Endothelial cell of umbilical vein (primary cell): ENCODE data around the gene PTPRT. TPM values are rescaled to one million over a fixed set of nuclear protein-coding genes. Genes with fewer than 3 reads are reported as not detected.

Source experiments
- BruUV-seq: library from RNA; stranded (reverse); fragments of 400-500 nt; replicated peaks from 2 replicates; lab custom pipeline; 2021; lab: Mats Ljungman, UMichigan
- CTCF ChIA-PET: fragments of 300-600, 350-600 bp; sonication (Branson Sonifier 250); formaldehyde crosslinking; loops from one replicate; lab custom pipeline; 2021; ENCODE audit warnings: antibody characterized with exemption, inconsistent platforms; lab: Charles Lee
- POLR2A ChIA-PET: fragments of 300-600, 350-600 bp; sonication (Branson Sonifier 250); formaldehyde crosslinking; loops from one replicate; lab custom pipeline; 2021; ENCODE audit warnings: antibody characterized with exemption, inconsistent platforms; lab: Charles Lee
- DNase-seq: peaks from one replicate; pipeline ENCODE4 v3.0.0-alpha.2; 2011; ENCODE audit warnings: low read depth, low spot score
- FAIRE-seq: peaks from 2 replicates; lab custom pipeline; 2011; peaks lifted over from hg19 to GRCh38; lab: Jason Lieb, UNC
- H2AFZ ChIP-seq: 2 replicates; pipeline ENCODE4 v1.6.0; 2012; ENCODE audit warnings: low read depth, low read length, control low read depth, inconsistent platforms
- H3K27ac ChIP-seq: 2 replicates; pipeline ENCODE4 v1.5.1; 2011; ENCODE audit warnings: low read depth, mild to moderate bottlenecking, control low read depth, low read length, moderate library complexity; ENCODE audit not compliant: insufficient read depth
- H3K27me3 ChIP-seq, 2 experiments: 2 replicates each; pipeline versions ENCODE4 v1.6.0 to v1.6.1; 2011; ENCODE audit warnings: low read length in 2 of 2, mixed read lengths in 1 of 2; ENCODE audit not compliant: control insufficient read depth in 2 of 2, insufficient read depth in 2 of 2
- H3K36me3 ChIP-seq, 2 experiments: 2 replicates in 1 of 2; 3 replicates in 1 of 2; pipeline ENCODE4 v1.5.1; 2011; ENCODE audit warnings: low read length in 2 of 2, mild to moderate bottlenecking in 1 of 2, moderate library complexity in 1 of 2; ENCODE audit not compliant: control insufficient read depth in 2 of 2, insufficient read depth in 2 of 2; ENCODE audit errors: extremely low read depth in 1 of 2
- H3K4me1 ChIP-seq: 3 replicates; pipeline ENCODE4 v1.5.1; 2011; ENCODE audit warnings: mild to moderate bottlenecking, low read length; ENCODE audit not compliant: control insufficient read depth, insufficient read depth; ENCODE audit errors: extremely low read depth
- H3K4me2 ChIP-seq: 2 replicates; pipeline ENCODE4 v1.6.1; 2011; ENCODE audit warnings: low read length, control low read depth, mixed read lengths; ENCODE audit not compliant: insufficient read depth
- H3K4me3 ChIP-seq, 3 experiments: fragments of 200-600 bp in 1 of 3; sonication (generic), shearing (Covaris generic) in 1 of 3; replicated peaks in 1 of 3; 2 replicates each; pipeline ENCODE4 v1.5.1; 2011 to 2016; ENCODE audit warnings: control low read depth in 3 of 3, low read length in 3 of 3, mild to moderate bottlenecking in 2 of 3, inconsistent platforms in 1 of 3, low read depth in 1 of 3, moderate library complexity in 1 of 3; ENCODE audit not compliant: insufficient read depth in 1 of 3
- H3K79me2 ChIP-seq: 2 replicates; pipeline ENCODE4 v1.6.0; 2012; ENCODE audit warnings: low read length, inconsistent platforms; ENCODE audit not compliant: control insufficient read depth, insufficient read depth
- H3K9ac ChIP-seq: replicated peaks from 2 replicates; pipeline ENCODE3; 2011; ENCODE audit warnings: low read length, control low read depth; ENCODE audit not compliant: insufficient read depth; ENCODE audit errors: extremely low read depth
- H3K9me1 ChIP-seq: replicated peaks from 3 replicates; pipeline ENCODE4 v1.6.0; 2011; ENCODE audit warnings: mild to moderate bottlenecking, low read length; ENCODE audit not compliant: control insufficient read depth, insufficient read depth; ENCODE audit errors: extremely low read depth
- H3K9me3 ChIP-seq: replicated peaks from 2 replicates; pipeline ENCODE4 v1.5.1; 2012; ENCODE audit warnings: low read length, inconsistent platforms; ENCODE audit not compliant: control insufficient read depth, insufficient read depth
- H4K20me1 ChIP-seq: replicated peaks from 2 replicates; pipeline ENCODE3; 2011; ENCODE audit warnings: mild to moderate bottlenecking, low read length; ENCODE audit not compliant: control insufficient read depth, insufficient read depth; ENCODE audit errors: extremely low read depth
- CTCF ChIP-seq, 2 donors: IDR thresholded peaks; 1 replicate in 1 of 2; 2 replicates in 1 of 2; pipeline ENCODE4 v1.5.1; 2011; ENCODE audit warnings: low read length in 2 of 2, mild to moderate bottlenecking in 2 of 2, moderate library complexity in 2 of 2, control low read depth in 1 of 2, inconsistent platforms in 1 of 2, low read depth in 1 of 2; ENCODE audit not compliant: insufficient read depth in 1 of 2; ENCODE audit errors: extremely low read depth in 1 of 2
- EZH2 ChIP-seq: IDR thresholded peaks from 2 replicates; pipeline ENCODE4 v1.6.1; 2012; ENCODE audit warnings: borderline replicate concordance, low read depth, mild to moderate bottlenecking, moderate library complexity, low read length, inconsistent platforms; ENCODE audit not compliant: severe bottlenecking
- FOS ChIP-seq: IDR thresholded peaks from 2 replicates; pipeline ENCODE4 v1.6.1; 2011; ENCODE audit warnings: mild to moderate bottlenecking, low read length, moderate library complexity, borderline replicate concordance; ENCODE audit not compliant: insufficient read depth
- GATA2 ChIP-seq: IDR thresholded peaks from 2 replicates; pipeline ENCODE4 v1.7.0; 2011; ENCODE audit warnings: low read depth, mild to moderate bottlenecking, moderate library complexity, mixed read lengths, low read length; ENCODE audit not compliant: insufficient read length, insufficient read depth
- JUN ChIP-seq: IDR thresholded peaks from 2 replicates; pipeline ENCODE4 v1.6.1; 2011; ENCODE audit warnings: borderline replicate concordance, low read depth; ENCODE audit not compliant: insufficient read length, insufficient read depth
- MYC ChIP-seq: IDR thresholded peaks from one replicate; pipeline ENCODE4 v1.6.1; 2011; ENCODE audit warnings: mild to moderate bottlenecking, low read depth, low read length
- POLR2A ChIP-seq: IDR thresholded peaks from 2 replicates; pipeline ENCODE4 v1.6.1; 2012; ENCODE audit warnings: low read depth, mild to moderate bottlenecking, control low read depth, low read length
- POLR2AphosphoS5 ChIP-seq: IDR thresholded peaks from 2 replicates; pipeline ENCODE4 v1.6.1; 2012; ENCODE audit warnings: low read depth, mild to moderate bottlenecking, control low read depth, low read length, moderate library complexity; ENCODE audit not compliant: insufficient read depth
- dilution Hi-C: fragments of 300-500 bp; cut with MboI; formaldehyde crosslinking; loops from one replicate; pipeline ENCODE4 v1.15.0; 2019; ENCODE audit warnings: low sequenced_read_pairs; ENCODE audit not compliant: extremely low pct_ligation_motif_present
- intact Hi-C: fragments of 100-400 bp; cut with micrococcal nuclease; formaldehyde crosslinking; loops from one replicate; pipeline ENCODE4 v1.10.0; 2022
- polyA plus RNA-seq, 4 experiments: library from polyadenylated mRNA; depleted of rRNA in 3 of 4; stranded (reverse) in 3 of 4; unstranded in 1 of 4; fragments of >200 nt; gene quantifications; 2 replicates each; pipeline versions ENCODE4 v1.2.1 to v1.2.3, GENCODE V29; 2011 to 2012; ENCODE audit warnings: missing spikeins in 1 of 4
- total RNA-seq: library from RNA; stranded (reverse); gene quantifications from 2 replicates; pipeline ENCODE4 v1.2.3, GENCODE V29; 2021
- TF ChIP-seq, protein P1 (sequence below): IDR thresholded peaks from 2 replicates; pipeline ENCODE4 v1.6.1; 2011; ENCODE audit not compliant: insufficient read depth, insufficient read length

Gene PTPRT
- total and polyA plus RNA-seq, 2 donors (not counting 3 experiments of a cell fraction or from before 2014, with no cell fraction given), result not detected

- no peak overlapping the region for H3K27ac ChIP-seq
- DNase-seq (no peak), FAIRE-seq (no peak)
- H4K20me1 ChIP-seq, result no peaks in the 10 kb centered on the region
- intact Hi-C loops (no loop called here), dilution Hi-C loops (no loop called here)
- no peaks in the 10 kb centered on the region for H3K4me1 ChIP-seq
- no peak for TF ChIP-seq GATA2
- no peak for TF ChIP-seq MYC
- TF ChIP-seq, protein P1, sequence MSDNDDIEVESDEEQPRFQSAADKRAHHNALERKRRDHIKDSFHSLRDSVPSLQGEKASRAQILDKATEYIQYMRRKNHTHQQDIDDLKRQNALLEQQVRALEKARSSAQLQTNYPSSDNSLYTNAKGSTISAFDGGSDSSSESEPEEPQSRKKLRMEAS, result no peak
- no peak for TF ChIP-seq EZH2
- no peak for TF ChIP-seq POLR2A
- no peak for TF ChIP-seq CTCF (IDR thresholded peaks at IDR 0.05; ENCODE audit: extremely low read depth in 1 of 2, insufficient read depth in 1 of 2, low read depth in 1 of 2, low read length in 2 of 2)
- no peak for TF ChIP-seq JUN
- TF ChIP-seq POLR2AphosphoS5, result no peak
- TF ChIP-seq FOS, result no peak
- no peaks in the 10 kb centered on the region for H3K9me1 ChIP-seq
- no peaks in the 10 kb centered on the region for H3K36me3 ChIP-seq
- H3K27me3 ChIP-seq, result no peaks in the 10 kb centered on the region
- BruUV-seq, result no TSS peak
- H3K9me3 ChIP-seq, result peaks cover 3% of the 10 kb centered on the region
- H3K4me2 ChIP-seq, result no peak overlapping the region
- no peak overlapping the region for H2AFZ ChIP-seq
- H3K9ac ChIP-seq, result no peak overlapping the region
- CTCF ChIA-PET, result no interaction called here
- H3K4me3 ChIP-seq, result no peak overlapping the region
- H3K79me2 ChIP-seq, result no peaks in the 10 kb centered on the region
- POLR2A ChIA-PET, result no interaction called here
Observed at GRCh38 chr20:42338294-42339201, 851.2 kb downstream of the PTPRT start.
